Nephron progenitor cell (in vitro differentiated cells): ENCODE measurements around the gene CDK19.
A peak's percentile ranks its signal among the peaks of the same experiment; 100 is the strongest.
"Not testable (repeated sequence)": the region's sequence is repeated elsewhere in the genome, so short reads cannot be mapped to it uniquely, and the experiment has no call there.

Source experiments
- DNase-seq: peaks from one replicate; pipeline ENCODE4 v3.0.0; 2021
- H3K27ac Mint-ChIP-seq: 2 replicates; pipeline ENCODE4 v1.8.0; 2021; ENCODE audit warnings: mild to moderate bottlenecking, moderate library complexity, mixed read lengths
- H3K27me3 Mint-ChIP-seq: 2 replicates; pipeline ENCODE4 v1.8.0; 2021; ENCODE audit warnings: mild to moderate bottlenecking, low read depth, mixed read lengths; ENCODE audit not compliant: poor library complexity
- H3K36me3 Mint-ChIP-seq: 2 replicates; pipeline ENCODE4 v1.8.0; 2021; ENCODE audit warnings: low read depth, mixed read lengths
- H3K4me1 Mint-ChIP-seq: 2 replicates; pipeline ENCODE4 v1.8.0; 2021; ENCODE audit warnings: mixed read lengths
- H3K4me3 Mint-ChIP-seq: 2 replicates; pipeline ENCODE4 v1.8.0; 2021; ENCODE audit warnings: mild to moderate bottlenecking, moderate library complexity, mixed read lengths
- H3K9me3 Mint-ChIP-seq: 2 replicates; pipeline ENCODE4 v1.8.0; 2021; ENCODE audit warnings: mild to moderate bottlenecking, moderate library complexity, mixed read lengths
- TF ChIP-seq, protein P1 (sequence below): fragments of 200-600 bp; sonication (generic); IDR thresholded peaks from 2 replicates; pipeline ENCODE4 v1.5.0; 2021; ENCODE audit warnings: antibody characterized with exemption

CDK19 gene

DNA sequence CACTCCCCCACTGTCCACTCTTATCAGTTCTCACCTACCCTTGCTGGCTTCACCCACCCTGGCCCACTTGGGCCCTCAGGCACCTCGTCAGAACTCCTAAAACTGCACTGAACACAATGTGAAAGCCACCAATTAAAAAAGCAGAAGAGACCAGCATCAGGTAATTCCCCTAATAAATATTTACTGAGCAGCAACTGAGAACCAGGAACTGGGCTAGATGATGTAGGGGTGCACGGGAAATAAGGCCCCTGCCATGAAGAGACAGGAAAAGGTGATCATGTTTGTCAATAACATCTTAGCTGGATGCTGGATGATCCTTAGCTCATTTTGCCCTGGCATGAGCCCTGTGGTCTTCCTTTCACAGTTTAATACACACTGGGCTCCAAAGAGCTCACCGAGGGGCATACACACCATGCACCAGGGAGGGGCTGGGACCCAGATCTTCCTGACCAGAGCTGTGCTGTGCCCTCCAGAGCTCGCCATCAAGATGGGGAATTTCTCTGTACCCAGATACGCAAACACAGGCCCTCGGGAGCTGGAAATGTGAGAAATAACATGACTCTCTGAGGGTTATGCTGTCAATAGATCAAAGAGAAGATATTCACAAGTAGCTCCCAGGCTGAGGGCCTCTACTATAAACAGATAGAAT is 225.3 kb downstream of the CDK19 start:
- Mint-ChIP-seq H3K9me3 (peaks cover 7% of the 10 kb centered on the region), H3K4me3 (no peak overlapping the region), H3K27ac (no peak overlapping the region), H3K36me3 (no peaks in the 10 kb centered on the region), H3K4me1 (peaks cover 23% of the 10 kb centered on the region), H3K27me3 (peaks cover 3% of the 10 kb centered on the region)
- no peak for DNase-seq
- TF ChIP-seq, protein P1, sequence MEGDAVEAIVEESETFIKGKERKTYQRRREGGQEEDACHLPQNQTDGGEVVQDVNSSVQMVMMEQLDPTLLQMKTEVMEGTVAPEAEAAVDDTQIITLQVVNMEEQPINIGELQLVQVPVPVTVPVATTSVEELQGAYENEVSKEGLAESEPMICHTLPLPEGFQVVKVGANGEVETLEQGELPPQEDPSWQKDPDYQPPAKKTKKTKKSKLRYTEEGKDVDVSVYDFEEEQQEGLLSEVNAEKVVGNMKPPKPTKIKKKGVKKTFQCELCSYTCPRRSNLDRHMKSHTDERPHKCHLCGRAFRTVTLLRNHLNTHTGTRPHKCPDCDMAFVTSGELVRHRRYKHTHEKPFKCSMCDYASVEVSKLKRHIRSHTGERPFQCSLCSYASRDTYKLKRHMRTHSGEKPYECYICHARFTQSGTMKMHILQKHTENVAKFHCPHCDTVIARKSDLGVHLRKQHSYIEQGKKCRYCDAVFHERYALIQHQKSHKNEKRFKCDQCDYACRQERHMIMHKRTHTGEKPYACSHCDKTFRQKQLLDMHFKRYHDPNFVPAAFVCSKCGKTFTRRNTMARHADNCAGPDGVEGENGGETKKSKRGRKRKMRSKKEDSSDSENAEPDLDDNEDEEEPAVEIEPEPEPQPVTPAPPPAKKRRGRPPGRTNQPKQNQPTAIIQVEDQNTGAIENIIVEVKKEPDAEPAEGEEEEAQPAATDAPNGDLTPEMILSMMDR = no peak

DNA sequence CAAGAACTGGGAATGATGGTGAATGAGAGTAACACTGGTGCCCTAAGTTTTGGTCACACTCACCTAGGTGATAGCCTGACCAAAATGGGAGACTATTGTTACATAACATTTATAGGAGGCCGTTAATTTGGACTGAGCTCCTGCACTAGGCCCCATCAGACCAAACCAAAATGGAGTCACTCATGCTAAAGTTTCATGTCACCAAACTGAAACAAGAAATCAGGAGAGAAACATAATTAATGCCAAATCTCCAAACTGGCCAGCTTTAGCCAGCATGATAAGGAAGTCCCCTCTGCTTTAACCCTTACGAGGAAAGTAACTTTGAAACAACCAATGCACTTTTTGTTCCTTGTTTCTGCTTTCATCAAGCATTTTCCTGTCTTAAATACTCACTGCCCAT is 227.9 kb downstream of the CDK19 start:
- TF ChIP-seq, protein P1 = no peak
- no peak for DNase-seq

DNA sequence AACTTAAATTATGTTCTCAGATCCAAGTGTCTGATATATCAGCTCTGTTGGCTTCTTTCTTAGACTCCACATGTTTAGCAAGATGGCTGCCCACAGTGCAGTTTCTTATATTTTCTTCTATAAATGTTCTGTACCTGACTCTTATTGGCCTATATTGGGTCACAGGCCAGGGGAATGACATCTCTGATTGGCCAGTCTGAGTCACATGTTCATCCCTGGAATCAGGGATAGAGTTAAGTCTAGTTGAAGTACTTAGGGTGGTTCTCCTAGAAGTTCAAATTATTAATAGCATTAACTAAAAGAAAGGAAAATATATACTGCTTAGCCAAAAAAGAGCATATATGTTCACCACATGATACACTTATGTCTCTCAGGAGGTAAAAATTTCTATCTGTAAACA is 233.6 kb downstream of the CDK19 start:
- H3K4me1 Mint-ChIP-seq = peaks cover 7% of the 10 kb centered on the region
- no peak overlapping the region for H3K4me3 Mint-ChIP-seq
- TF ChIP-seq, protein P1 = no peak
- H3K27me3 Mint-ChIP-seq = no peaks in the 10 kb centered on the region
- H3K27ac Mint-ChIP-seq = peak overlapping the region; percentile 32
- peaks cover 7% of the 10 kb centered on the region for H3K36me3 Mint-ChIP-seq
- H3K9me3 Mint-ChIP-seq = peaks cover 22% of the 10 kb centered on the region
- no peak for DNase-seq

More for the DNA sequence above, 227.9 kb downstream of the CDK19 start:
- H3K36me3 Mint-ChIP-seq = no peaks in the 10 kb centered on the region
- peaks cover 3% of the 10 kb centered on the region for H3K27me3 Mint-ChIP-seq
- no peaks in the 10 kb centered on the region for H3K9me3 Mint-ChIP-seq
- no peak overlapping the region for H3K4me3 Mint-ChIP-seq
- H3K27ac Mint-ChIP-seq = no peak overlapping the region
- H3K4me1 Mint-ChIP-seq = peaks cover 8% of the 10 kb centered on the region

DNA sequence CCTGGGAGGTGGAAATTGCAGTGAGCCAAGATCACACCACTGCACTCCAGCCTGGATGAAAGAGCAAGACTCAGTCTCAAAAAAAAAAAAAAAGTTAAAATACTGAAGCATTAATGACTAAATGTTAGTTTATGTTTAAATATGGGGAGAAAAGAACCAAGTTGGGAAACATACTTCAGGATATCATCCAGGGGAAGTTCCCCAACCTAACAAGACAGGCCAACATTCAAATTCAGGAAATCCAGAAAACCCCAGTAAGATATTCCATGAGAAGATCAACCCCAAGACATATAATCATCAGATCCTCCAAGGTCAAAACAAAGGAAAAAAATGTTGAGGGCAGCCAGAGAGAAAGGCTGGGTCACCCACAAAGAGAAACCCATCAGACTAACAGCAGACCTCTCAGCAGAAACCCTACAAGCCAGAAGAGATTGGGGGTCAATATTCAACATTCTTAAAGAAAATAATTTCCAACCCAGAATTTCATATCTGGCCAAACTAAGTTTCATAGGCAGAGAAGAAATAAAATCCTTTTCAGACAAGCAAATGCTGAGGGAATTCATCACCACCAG is 237.6 kb downstream of the CDK19 start:
- Mint-ChIP-seq H3K9me3 (peaks cover 22% of the 10 kb centered on the region), H3K4me1 (peaks cover 21% of the 10 kb centered on the region)
- not testable (repeated sequence) for H3K27ac Mint-ChIP-seq, DNase-seq, H3K36me3 Mint-ChIP-seq, H3K4me3 Mint-ChIP-seq, H3K27me3 Mint-ChIP-seq

DNA sequence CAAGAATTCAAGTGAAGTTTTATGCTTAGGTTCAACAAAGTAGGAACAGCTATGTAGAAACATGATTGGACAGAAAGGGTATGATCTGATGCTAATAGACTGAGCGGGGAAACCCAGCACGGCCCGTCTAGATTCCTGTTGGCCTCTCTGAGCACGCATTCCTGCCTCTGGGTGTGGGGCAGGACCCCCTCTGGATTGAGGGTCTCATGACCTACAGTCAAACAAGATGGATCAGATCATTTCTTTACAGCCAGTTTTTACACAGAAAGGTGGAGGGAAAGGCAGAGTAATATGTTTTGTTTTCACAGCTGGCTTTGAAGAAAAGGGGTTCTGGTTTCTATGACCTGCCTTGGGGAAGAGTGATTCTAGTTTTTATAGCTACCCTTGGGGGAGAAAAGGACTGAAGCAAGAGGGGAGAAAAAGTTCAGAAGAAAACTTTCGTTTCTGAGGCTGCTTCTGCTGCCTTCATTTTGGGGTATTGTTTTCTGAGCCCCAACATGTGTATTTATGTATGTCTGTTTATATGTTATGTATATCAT is 239.3 kb downstream of the CDK19 start:
- DNase-seq = peak; percentile 17
- peak overlapping the region; percentile 81 for H3K27ac Mint-ChIP-seq
- peaks cover 7% of the 10 kb centered on the region for H3K36me3 Mint-ChIP-seq
- peaks cover 21% of the 10 kb centered on the region for H3K4me1 Mint-ChIP-seq
- TF ChIP-seq, protein P1 = no peak
- H3K27me3 Mint-ChIP-seq = no peaks in the 10 kb centered on the region
- H3K4me3 Mint-ChIP-seq = no peak overlapping the region
- H3K9me3 Mint-ChIP-seq = peaks cover 22% of the 10 kb centered on the region

DNA sequence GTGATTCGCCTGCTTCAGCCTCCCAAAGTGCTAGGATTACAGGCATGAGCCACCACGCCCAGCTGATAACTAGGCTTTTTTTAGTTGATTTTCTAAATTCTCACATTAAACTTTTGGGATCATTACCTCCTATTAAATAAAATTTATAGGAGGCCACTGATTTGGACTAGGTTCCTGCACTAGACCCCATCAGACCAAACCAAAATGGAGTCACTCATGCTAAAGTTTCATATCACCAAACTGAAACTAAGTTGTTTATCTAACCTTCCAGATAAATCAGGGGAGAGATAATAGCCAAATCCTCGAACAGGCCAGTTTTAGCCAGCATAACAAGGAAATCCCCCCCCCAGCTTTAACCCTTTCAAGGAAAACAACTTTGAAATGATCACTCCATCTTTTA is 240.5 kb downstream of the CDK19 start:
- H3K36me3 Mint-ChIP-seq = peaks cover 7% of the 10 kb centered on the region
- no peak overlapping the region for H3K27ac Mint-ChIP-seq
- H3K4me3 Mint-ChIP-seq = no peak overlapping the region
- TF ChIP-seq, protein P1 = no peak
- H3K27me3 Mint-ChIP-seq = no peaks in the 10 kb centered on the region
- peaks cover 21% of the 10 kb centered on the region for H3K4me1 Mint-ChIP-seq
- peaks cover 20% of the 10 kb centered on the region for H3K9me3 Mint-ChIP-seq
- no peak for DNase-seq
